ENCODE data around the gene DHX34.

DHX34 gene

GRCh38 chr19:47419789-47420188 lies 70.7 kb downstream of the DHX34 start:
- DNase-seq, result no peak

GRCh38 chr19:47421244-47421786 lies 72.2 kb downstream of the DHX34 start:
- no peak for DNase-seq

DNA sequence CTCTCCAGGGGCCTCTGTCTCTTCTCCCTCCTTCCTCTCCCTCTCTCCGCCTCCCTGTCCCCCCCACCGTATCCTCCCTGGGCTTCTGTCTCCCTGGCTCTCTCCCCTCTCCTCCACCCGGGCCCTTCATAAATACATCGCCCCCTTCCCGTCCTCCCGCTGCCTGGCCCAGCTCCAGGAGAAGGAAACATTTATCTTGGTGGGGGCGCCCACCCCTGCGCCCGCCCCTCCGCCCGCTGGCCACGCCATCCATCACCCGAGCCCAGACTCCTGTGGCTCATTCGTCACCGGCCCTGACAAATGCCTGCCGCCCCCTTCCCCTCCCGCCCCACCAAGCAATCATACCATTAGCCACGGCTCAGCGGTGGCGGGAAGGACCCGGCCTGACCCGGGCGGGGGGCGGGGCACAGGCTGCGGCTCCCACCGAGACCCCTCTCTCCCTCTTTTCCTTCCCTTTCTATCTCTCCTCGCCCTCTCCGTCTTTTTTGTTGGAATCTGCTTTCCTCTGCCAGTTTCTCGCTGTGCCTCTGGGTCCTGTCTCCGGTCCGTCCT lies 72.8 kb downstream of the DHX34 start:
- DNase-seq, result no peak

DNA sequence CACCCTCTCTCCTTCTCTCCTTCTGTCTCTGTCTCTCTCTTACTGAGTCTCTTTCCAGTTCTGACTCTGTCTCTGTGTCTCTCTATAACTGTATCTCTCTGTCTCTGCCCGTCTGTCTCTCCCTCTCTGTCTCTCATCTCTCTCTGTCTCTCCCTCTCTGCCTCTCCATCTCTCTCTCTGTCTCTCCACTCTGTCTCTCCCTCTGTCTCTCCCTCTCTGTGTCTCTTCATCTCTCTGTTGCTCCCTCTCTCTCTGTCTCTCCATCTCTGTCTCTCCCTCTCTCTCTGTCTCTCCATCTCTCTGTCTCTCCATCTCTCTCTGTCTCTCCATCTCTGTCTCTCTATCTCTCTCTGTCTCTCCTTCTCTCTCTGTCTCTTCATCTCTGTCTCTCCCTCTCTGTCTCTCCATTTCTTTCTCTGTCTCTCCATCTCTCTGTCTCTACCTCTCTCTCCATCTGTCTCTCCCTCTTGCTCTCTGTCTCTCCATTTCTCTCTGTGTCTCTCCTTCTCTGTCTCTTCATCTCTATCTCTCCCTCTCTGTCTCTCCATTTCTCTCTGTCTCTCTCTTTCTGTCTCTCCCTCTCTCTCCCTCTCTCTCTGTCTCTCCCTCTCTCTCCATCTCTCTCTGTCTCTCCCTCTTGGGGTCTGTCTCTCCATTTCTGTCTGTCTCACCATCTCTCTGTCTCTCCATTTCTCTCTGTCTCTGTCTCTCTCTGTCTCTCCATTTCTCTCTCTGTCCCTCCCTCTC lies 73.5 kb downstream of the DHX34 start:
- DNase-seq, result no peak

DNA sequence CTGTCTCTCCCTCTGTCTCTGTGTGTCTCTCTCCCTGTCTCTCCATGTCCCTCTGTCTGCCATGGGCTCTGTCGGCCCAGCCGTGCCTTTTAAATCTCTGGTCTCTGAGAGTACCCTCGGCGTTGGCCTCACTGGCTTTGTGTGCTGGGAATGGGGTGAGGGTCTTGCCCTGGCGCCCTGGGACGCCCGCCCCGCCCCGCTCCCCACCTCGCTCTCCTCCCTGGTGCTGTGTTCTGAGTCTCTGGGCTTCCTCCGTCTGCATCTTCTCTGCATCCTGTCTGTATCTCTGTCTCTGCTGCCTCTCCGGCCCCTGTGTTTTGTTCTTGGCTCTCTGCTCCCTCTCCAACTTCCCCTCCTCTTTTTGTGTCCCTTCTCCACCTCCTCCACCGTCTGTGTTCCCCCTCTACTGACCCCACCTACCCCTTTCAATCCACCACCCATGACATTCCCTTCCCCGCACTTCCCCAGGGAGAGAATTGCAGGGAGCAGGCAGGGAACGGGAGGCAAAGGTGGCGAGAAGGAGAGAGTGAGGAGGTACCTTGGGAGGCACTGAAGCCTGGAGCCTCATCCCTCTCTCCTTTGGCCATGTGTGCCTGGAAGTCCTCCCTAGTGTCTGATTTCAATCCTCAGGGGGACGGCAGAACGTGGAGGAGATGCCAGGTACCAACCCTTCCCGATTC lies 74.2 kb downstream of the DHX34 start:
- DNase-seq, result no peak

DNA sequence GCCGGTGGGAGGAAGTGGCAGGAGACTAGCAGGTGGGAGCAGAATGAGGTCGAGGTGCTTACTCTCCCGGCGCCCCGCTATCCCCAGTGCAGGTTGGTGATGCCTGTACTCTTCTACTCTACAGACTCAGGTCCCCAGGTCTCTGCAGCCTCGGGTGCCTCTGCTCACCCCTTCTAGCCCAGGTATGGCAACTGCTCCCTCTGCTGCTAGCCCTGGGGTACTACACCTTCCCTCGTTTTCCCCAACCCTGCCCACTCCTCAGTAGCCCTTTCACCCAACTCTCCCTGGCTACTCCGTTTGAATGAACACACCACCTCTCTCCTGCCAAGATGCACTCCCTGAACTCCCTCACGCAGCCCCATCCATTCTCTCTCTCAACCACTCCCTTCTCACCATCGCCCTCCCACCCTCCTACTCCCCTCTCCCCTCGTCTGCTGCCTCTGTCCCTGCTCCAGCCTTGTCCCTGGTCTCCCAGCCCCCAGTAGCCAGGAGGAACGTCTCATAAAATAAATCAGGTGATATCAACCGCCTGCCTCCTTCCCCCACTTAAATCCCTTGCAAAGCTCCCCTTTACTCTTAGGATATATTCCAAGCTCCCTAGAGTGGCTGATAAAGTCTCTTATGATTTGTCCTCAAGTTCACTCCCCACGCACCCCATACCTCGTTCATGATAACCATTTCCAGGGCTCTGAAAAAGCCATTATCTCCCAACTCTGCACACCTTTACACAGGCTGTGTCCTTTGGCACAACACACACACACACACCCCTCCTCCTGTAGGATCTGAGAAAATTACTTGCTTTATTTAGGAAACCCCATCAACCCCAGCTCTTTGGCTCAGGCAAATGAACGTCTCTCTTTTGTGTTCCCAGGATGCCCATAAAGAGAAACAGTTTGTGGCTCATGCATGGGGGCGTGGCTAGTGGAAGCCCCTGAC lies 78.4 kb downstream of the DHX34 start:
- peak; percentile 76 to 78 for DNase-seq

DNA sequence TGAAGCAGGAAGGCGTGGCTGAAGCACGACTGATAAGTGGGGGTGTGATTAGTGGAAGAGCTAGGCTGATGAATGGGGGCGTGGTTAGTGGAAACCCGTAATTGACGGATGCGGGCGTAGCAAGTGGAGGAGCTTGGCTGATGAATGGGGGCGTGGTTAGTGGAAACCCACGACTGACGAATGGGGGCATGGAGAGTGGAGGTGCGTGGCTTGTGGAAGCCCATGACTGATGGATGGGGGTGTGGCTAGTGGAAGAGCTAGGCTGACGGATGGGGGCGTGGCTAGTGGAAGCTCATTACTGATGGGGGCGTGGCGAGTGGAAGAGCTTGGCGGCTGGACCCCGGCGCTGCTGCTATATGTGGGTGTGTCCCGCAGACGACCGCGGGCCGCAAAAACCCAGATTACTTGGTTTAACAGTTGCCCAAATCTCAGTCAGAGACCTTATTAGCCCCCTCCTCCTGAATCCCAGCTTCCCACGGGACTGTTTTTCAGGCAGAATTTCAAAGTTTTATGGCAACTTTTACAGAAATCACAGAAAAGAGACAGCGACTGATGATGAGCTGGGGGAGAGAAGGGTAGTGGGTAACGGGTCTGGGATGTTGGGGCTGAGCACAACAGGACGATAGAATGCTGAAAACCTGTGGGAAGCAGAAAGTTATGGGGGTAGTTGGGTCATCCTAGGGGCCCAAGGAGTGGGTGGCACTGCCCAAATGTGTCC lies 79.2 kb downstream of the DHX34 start:
- peak; percentile 81 to 83 for DNase-seq

GRCh38 chr19:47429140-47429793 lies 80.2 kb downstream of the DHX34 start:
- no peak for DNase-seq

GRCh38 chr19:47430041-47430802 lies 81.1 kb downstream of the DHX34 start:
- DNase-seq, result no peak

DNA sequence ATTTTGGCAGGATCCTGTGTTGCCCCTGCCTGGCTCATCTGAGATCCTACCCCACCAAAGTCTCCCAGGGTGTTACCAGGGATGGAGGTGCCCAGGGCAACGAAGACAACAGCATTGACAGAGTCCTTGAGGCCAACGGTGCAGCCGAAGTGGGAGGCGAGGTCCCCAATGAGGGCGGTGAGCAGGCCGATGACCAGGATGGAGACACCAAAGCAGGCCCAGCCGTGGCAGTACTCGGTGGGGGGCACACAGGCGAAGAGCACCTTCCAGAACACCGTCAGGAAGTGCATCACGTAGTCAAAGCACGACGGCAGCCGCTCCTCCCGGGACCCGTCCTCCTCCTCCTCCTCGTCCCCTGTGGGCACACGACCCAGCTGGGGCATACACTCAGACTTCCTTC lies 83.0 kb downstream of the DHX34 start:
- DNase-seq, result no peak
